Upper lobe of right lung (tissue), 1 donor: Measurements from ENCODE around the gene PDE8A. TPM values are rescaled to one million over a fixed set of nuclear protein-coding genes. Genes with fewer than 3 reads are reported as not detected.

ENCODE experiments used
- ATAC-seq: fragments of 200-7000 bp; cut with Tn5 transposase; one replicate; pipeline ENCODE4 v1.9.1; 2020; ENCODE audit warnings: mild to moderate bottlenecking, moderate library complexity
- DNase-seq: peaks from one replicate; pipeline ENCODE4 v3.0.0-alpha.2; 2020
- H3K27ac ChIP-seq: fragments of 200-600 bp; one replicate; pipeline ENCODE4 v1.8.0; 2022
- H3K27me3 ChIP-seq: fragments of 200-600 bp; one replicate; pipeline ENCODE4 v1.8.0; 2022; ENCODE audit warnings: mild to moderate bottlenecking
- H3K36me3 ChIP-seq: fragments of 200-600 bp; one replicate; pipeline ENCODE4 v1.8.0; 2022
- H3K4me1 ChIP-seq: fragments of 200-600 bp; one replicate; pipeline ENCODE4 v1.8.0; 2022
- H3K4me3 ChIP-seq: fragments of 200-600 bp; one replicate; pipeline ENCODE4 v1.8.0; 2022; ENCODE audit warnings: mild to moderate bottlenecking
- H3K9me3 ChIP-seq: fragments of 200-600 bp; one replicate; pipeline ENCODE4 v1.8.0; 2022
- intact Hi-C: fragments of 100-400 bp; cut with DNase I; formaldehyde crosslinking; loops from one replicate; pipeline ENCODE4 v1.11.0; 2022
- total RNA-seq: library from RNA; stranded (reverse); fragmentation: NEBNext Ultra II Directional; extraction: Animal tissue kit (Norgen Biotek cat#: 25700); gene quantifications from one replicate; pipeline ENCODE4 v1.2.1, GENCODE V29; 2021
- TF ChIP-seq, protein P1 (sequence below): fragments of 200-600 bp; IDR thresholded peaks from one replicate; pipeline ENCODE4 v1.8.0; 2022; ENCODE audit warnings: antibody characterized with exemption
- donor health status: DM: no; HTN: yes; CAD: no; lungs with severe emphysema.

The PDE8A gene
- total RNA-seq, 1 donor from 2014 or later: 54.7 TPM

GRCh38 chr15:85129881-85130280 lies 148.2 kb downstream of the PDE8A start:
- H3K4me3 ChIP-seq: no peak overlapping the region
- no peak overlapping the region for H3K27ac ChIP-seq
- DNase-seq (no peak), ATAC-seq (no peak)
- intact Hi-C loops: no loop called here
- no peaks in the 10 kb centered on the region for H3K4me1 ChIP-seq
- H3K36me3 ChIP-seq: peaks cover 22% of the 10 kb centered on the region
- no peaks in the 10 kb centered on the region for H3K9me3 ChIP-seq
- TF ChIP-seq, protein P1, sequence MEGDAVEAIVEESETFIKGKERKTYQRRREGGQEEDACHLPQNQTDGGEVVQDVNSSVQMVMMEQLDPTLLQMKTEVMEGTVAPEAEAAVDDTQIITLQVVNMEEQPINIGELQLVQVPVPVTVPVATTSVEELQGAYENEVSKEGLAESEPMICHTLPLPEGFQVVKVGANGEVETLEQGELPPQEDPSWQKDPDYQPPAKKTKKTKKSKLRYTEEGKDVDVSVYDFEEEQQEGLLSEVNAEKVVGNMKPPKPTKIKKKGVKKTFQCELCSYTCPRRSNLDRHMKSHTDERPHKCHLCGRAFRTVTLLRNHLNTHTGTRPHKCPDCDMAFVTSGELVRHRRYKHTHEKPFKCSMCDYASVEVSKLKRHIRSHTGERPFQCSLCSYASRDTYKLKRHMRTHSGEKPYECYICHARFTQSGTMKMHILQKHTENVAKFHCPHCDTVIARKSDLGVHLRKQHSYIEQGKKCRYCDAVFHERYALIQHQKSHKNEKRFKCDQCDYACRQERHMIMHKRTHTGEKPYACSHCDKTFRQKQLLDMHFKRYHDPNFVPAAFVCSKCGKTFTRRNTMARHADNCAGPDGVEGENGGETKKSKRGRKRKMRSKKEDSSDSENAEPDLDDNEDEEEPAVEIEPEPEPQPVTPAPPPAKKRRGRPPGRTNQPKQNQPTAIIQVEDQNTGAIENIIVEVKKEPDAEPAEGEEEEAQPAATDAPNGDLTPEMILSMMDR: no peak
- no peaks in the 10 kb centered on the region for H3K27me3 ChIP-seq

GRCh38 chr15:85131915-85132314 lies 150.3 kb downstream of the PDE8A start:
- H3K27ac ChIP-seq: no peak overlapping the region
- no peaks in the 10 kb centered on the region for H3K4me1 ChIP-seq
- ATAC-seq: no peak
- H3K9me3 ChIP-seq: no peaks in the 10 kb centered on the region
- no peaks in the 10 kb centered on the region for H3K27me3 ChIP-seq
- no peak overlapping the region for H3K4me3 ChIP-seq
- TF ChIP-seq, protein P1: no peak
- DNase-seq: no peak
- H3K36me3 ChIP-seq: peaks cover 31% of the 10 kb centered on the region
- intact Hi-C loops: no loop called here

DNA sequence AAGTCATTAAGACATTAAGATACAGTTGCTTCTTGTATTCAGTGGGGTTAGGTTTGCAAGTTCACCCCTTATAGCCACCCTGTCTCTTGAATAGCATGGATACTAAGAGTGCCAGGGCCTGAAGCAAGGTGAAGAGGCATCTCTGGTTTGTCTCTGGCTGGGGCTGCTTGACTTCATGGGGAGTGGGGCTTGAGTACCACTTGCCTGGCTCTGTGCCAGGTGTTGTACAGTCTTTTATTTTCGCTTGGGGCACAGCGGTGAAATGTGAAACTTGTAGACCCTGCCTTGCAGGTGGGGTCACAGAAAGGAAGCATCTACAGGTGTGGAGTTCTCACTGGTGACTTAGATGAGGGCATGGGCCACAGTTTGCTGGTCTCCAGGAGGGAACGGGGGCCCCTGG lies 152.1 kb downstream of the PDE8A start:
- peaks cover 41% of the 10 kb centered on the region for H3K36me3 ChIP-seq
- intact Hi-C loops: no loop called here

GRCh38 chr15:85137489-85138168 lies 156.0 kb downstream of the PDE8A start:
- H3K9me3 ChIP-seq: no peaks in the 10 kb centered on the region
- DNase-seq (no peak), ATAC-seq (no peak)
- intact Hi-C loops: no loop called here
- no peaks in the 10 kb centered on the region for H3K4me1 ChIP-seq
- H3K4me3 ChIP-seq: no peak overlapping the region
- H3K27ac ChIP-seq: no peak overlapping the region
- H3K36me3 ChIP-seq: peaks cover 51% of the 10 kb centered on the region
- H3K27me3 ChIP-seq: no peaks in the 10 kb centered on the region
- TF ChIP-seq, protein P1: no peak

More for the DNA sequence above, 152.1 kb downstream of the PDE8A start:
- H3K27ac ChIP-seq: no peak overlapping the region
- DNase-seq (no peak), ATAC-seq (no peak)
- no peaks in the 10 kb centered on the region for H3K27me3 ChIP-seq
- TF ChIP-seq, protein P1: no peak
- H3K4me3 ChIP-seq: no peak overlapping the region
- no peaks in the 10 kb centered on the region for H3K4me1 ChIP-seq
- H3K9me3 ChIP-seq: no peaks in the 10 kb centered on the region

GRCh38 chr15:85139391-85139790 lies 157.7 kb downstream of the PDE8A start:
- TF ChIP-seq, protein P1: no peak
- Histone ChIP-seq H3K4me3 (no peak overlapping the region), H3K36me3 (peaks cover 46% of the 10 kb centered on the region), H3K27me3 (no peaks in the 10 kb centered on the region), H3K9me3 (no peaks in the 10 kb centered on the region), H3K4me1 (no peaks in the 10 kb centered on the region), H3K27ac (no peak overlapping the region)
- ATAC-seq: no peak
- intact Hi-C loops: no loop called here
- DNase-seq: no peak

GRCh38 chr15:85141726-85142125 lies 160.1 kb downstream of the PDE8A start:
- ATAC-seq: no peak
- no peaks in the 10 kb centered on the region for H3K4me1 ChIP-seq
- no peak overlapping the region for H3K27ac ChIP-seq
- TF ChIP-seq, protein P1: no peak
- no peaks in the 10 kb centered on the region for H3K9me3 ChIP-seq
- no peak for DNase-seq
- H3K36me3 ChIP-seq: peaks cover 31% of the 10 kb centered on the region
- no peaks in the 10 kb centered on the region for H3K27me3 ChIP-seq
- intact Hi-C loops: no loop called here
- no peak overlapping the region for H3K4me3 ChIP-seq
